GM23248 (cell line): ENCODE data around the gene USP32.

Source experiments
- EZH2 ChIP-seq: fragments of 200-600 bp; sonication (generic); IDR thresholded peaks from 2 replicates; pipeline ENCODE4 v1.6.1; 2018; ENCODE audit warnings: antibody characterized with exemption, mild to moderate bottlenecking; ENCODE audit not compliant: insufficient read depth, poor library complexity, severe bottlenecking
- EZH2phosphoT487 ChIP-seq: fragments of 200-600 bp; sonication (generic); IDR thresholded peaks from 2 replicates; pipeline ENCODE4 v1.6.1; 2018; ENCODE audit warnings: antibody characterized with exemption, moderate library complexity, mild to moderate bottlenecking, low read depth; ENCODE audit not compliant: insufficient read depth

GRCh38 chr17:60284709-60285108 is 107.2 kb downstream of the USP32 start:
- no peak for TF ChIP-seq EZH2
- no peak for TF ChIP-seq EZH2phosphoT487
